ENCODE data around the gene F8A3.

F8A3 gene

GRCh38 chrX:155435744-155436112 lies 22.7 kb downstream of the F8A3 start:
- TF ChIP-seq, protein P1, sequence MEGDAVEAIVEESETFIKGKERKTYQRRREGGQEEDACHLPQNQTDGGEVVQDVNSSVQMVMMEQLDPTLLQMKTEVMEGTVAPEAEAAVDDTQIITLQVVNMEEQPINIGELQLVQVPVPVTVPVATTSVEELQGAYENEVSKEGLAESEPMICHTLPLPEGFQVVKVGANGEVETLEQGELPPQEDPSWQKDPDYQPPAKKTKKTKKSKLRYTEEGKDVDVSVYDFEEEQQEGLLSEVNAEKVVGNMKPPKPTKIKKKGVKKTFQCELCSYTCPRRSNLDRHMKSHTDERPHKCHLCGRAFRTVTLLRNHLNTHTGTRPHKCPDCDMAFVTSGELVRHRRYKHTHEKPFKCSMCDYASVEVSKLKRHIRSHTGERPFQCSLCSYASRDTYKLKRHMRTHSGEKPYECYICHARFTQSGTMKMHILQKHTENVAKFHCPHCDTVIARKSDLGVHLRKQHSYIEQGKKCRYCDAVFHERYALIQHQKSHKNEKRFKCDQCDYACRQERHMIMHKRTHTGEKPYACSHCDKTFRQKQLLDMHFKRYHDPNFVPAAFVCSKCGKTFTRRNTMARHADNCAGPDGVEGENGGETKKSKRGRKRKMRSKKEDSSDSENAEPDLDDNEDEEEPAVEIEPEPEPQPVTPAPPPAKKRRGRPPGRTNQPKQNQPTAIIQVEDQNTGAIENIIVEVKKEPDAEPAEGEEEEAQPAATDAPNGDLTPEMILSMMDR (IDR thresholded peaks at IDR 0.05; ENCODE audit: unreplicated experiment in 3 of 3), result no peak
- H3K4me1 Mint-ChIP-seq, result no peaks in the 10 kb centered on the region
- peaks cover 19% of the 10 kb centered on the region for H3K36me3 Mint-ChIP-seq (ENCODE audit: low read depth)
- peaks cover 49% of the 10 kb centered on the region for H3K9me3 Mint-ChIP-seq
- H3K4me3 Mint-ChIP-seq, result no peak overlapping the region
- H3K27me3 Mint-ChIP-seq (ENCODE audit: low read depth), result peaks cover 3% of the 10 kb centered on the region
- H3K27ac Mint-ChIP-seq, result no peak overlapping the region

- Mint-ChIP-seq H3K27me3 (ENCODE audit: low read depth) (peaks cover 3% of the 10 kb centered on the region), H3K4me1 (no peaks in the 10 kb centered on the region), H3K36me3 (ENCODE audit: low read depth) (peaks cover 14% of the 10 kb centered on the region), H3K4me3 (no peak overlapping the region), H3K9me3 (peaks cover 50% of the 10 kb centered on the region), H3K27ac (no peak overlapping the region)
- TF ChIP-seq, protein P1 (IDR thresholded peaks at IDR 0.05; ENCODE audit: unreplicated experiment in 3 of 3), result no peak
Observed at GRCh38 chrX:155434906-155435743, 23.3 kb downstream of the F8A3 start.

GRCh38 chrX:155417769-155418168 lies 40.7 kb downstream of the F8A3 start:
- Mint-ChIP-seq H3K4me3 (no peak overlapping the region), H3K4me1 (no peaks in the 10 kb centered on the region), H3K36me3 (ENCODE audit: low read depth) (peaks cover 8% of the 10 kb centered on the region), H3K27me3 (ENCODE audit: low read depth) (no peaks in the 10 kb centered on the region), H3K9me3 (peaks cover 20% of the 10 kb centered on the region), H3K27ac (no peak overlapping the region)
- TF ChIP-seq, protein P1 (IDR thresholded peaks at IDR 0.05; ENCODE audit: unreplicated experiment in 3 of 3), result no peak
